Right cardiac atrium (tissue), 5 donors: Measurements from ENCODE around the gene LRRC36. TPM values are rescaled to one million over a fixed set of nuclear protein-coding genes. Genes with fewer than 3 reads are reported as not detected.

Experiments used
- ATAC-seq, 2 donors: fragments of 200-7000 bp; cut with Tn5 transposase; one replicate each; pipeline versions ENCODE4 v1.8.0 to v1.9.1; 2020; ENCODE audit warnings: moderate library complexity in 2 of 2, mild to moderate bottlenecking in 1 of 2
- DNase-seq, 3 donors: peaks; one replicate each; pipeline ENCODE4 v3.0.0-alpha.2; 2020
- H3K27ac ChIP-seq: one replicate; pipeline ENCODE4 v1.5.1; 2013; ENCODE audit warnings: mild to moderate bottlenecking, low read length, control low read depth, moderate library complexity
- H3K27me3 ChIP-seq: one replicate; pipeline ENCODE4 v1.6.1; 2013; ENCODE audit not compliant: control insufficient read depth, insufficient read depth
- H3K4me1 ChIP-seq: one replicate; pipeline ENCODE4 v1.6.1; 2013; ENCODE audit warnings: low read length; ENCODE audit not compliant: control insufficient read depth, insufficient read depth
- H3K4me3 ChIP-seq: one replicate; pipeline ENCODE4 v1.5.1; 2013; ENCODE audit warnings: low read length, control low read depth
- H3K9me3 ChIP-seq: one replicate; pipeline ENCODE4 v1.6.1; 2013; ENCODE audit warnings: low read length; ENCODE audit not compliant: control insufficient read depth
- WGBS: extraction: QIAGEN DNeasy Blood & Tissue Kit; methylation state at CpG from one replicate; pipeline ENCODE4 v1.1.7; 2013; 5-methylcytosine and 5-hydroxymethylcytosine counted together
- intact Hi-C, 4 donors: fragments of 100-400 bp; cut with DNase I; formaldehyde crosslinking; loops; one replicate each; pipeline versions ENCODE4 v1.11.0 to v1.14.0; 2022 to 2023
- polyA plus RNA-seq: library from polyadenylated mRNA; stranded (reverse); fragments of 200-250 nt; gene quantifications from one replicate; pipeline ENCODE4 v1.2.3, GENCODE V29; 2013
- total RNA-seq, 4 donors: library from RNA; stranded (reverse); fragmentation: NEBNext Ultra II Directional; extraction: Animal tissue kit (Norgen Biotek cat#: 25700); gene quantifications; one replicate each; pipeline ENCODE4 v1.2.1, GENCODE V29; 2021
- donor health status: healthy with polysubstance abuse.
- donor health status: DM: no; HTN: yes; CAD: no.
- donor health status: DM: no; HTN: no; CAD: no.
- donor health status: DM: no; HTN: yes; CAD: no; lungs with severe emphysema.
- donor health status: DM: yes; HTN: yes; CAD: no.

LRRC36 gene
- total and polyA plus RNA-seq, 5 donors: 0.11 to 0.42 (median 0.32) TPM

DNA sequence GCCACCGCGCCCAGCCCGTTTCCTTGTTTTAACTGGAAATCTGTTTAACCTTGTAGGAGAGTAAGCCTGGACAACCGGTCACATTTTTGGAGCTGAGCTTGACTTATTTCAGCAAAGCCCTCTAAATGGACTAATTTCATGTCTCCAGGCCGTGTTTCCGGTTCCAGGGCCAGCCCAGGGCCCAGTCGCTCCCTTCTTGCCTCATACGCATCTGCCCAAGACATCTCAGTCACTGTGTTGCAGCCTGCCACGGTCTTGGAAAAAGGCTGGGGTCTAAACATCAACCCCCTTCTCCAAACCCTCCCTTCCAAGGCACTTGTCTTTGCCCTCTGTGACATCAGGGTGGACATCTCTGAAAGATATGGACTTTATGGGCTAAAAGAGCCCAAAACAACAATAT is 28.3 kb upstream of the LRRC36 start:
- Histone ChIP-seq H3K4me1 (peaks cover 4% of the 10 kb centered on the region), H3K27ac (no peak overlapping the region), H3K9me3 (no peaks in the 10 kb centered on the region), H3K4me3 (no peak overlapping the region), H3K27me3 (no peaks in the 10 kb centered on the region)
- DNase-seq (no peak), ATAC-seq (no peak)
- intact Hi-C loops: no loop called here
- WGBS: 94% methylated on average over 9 of the region's 9 CpGs

DNA sequence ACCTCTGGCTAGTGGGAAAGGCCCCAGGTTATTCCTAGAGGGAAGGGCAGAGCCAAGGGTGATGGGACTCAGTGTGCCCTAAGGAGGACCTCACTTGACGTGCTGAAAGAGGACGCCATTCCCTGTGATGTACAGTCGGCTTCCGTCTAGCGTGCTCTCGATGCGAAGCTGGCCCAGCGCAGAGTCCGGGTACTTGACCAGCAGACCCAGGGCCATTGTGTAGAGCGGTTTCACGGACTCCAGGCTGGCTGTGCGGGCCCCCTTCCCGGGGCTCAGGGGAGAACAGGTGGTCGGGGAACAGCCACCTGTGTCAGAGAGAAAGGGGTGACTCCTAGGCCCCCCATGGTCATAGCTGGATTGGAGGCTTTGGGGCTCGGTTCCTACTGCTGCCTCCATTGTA is 27.3 kb upstream of the LRRC36 start:
- Histone ChIP-seq H3K4me1 (peaks cover 4% of the 10 kb centered on the region), H3K27ac (no peak overlapping the region), H3K9me3 (no peaks in the 10 kb centered on the region), H3K27me3 (no peaks in the 10 kb centered on the region), H3K4me3 (no peak overlapping the region)
- 95% methylated on average over 15 of the region's 15 CpGs for WGBS
- ATAC-seq (no peak), DNase-seq (peak in 1 of 3 donors; percentile 37)
- intact Hi-C loops: no loop called here

DNA sequence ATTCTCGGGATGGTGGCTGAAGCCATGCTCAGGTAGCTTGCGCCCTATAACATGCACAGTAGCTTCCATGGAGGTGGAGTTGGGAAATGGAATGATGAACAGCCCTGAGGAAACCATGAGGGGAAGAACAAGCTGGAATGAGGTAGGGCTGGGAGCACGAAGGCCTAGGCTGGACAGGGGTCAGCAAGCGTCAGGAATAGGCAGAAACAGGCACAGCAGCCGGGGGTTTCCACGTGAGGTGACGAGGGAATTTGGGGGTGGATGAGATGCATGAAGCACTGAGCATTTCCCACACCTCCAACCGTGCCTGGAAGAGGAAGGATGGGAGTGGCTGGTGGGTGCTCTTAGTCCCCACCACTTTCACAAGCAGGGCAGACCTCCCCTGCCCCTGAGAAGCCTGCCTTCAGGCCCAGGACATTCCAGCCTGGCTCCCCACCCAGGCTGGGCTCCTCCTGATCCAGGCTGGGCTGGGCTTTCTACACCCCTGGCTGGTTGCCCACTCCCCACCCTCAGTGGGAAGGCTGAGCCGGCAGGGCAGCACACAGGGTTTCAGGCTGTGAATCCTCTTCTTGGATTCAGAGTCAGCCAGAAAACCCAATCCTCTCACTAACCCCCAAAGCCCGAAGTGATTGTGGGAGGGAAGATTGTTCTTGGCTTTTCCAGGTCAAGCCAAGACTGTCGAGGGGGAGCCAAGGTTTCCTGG is 25.4 kb upstream of the LRRC36 start:
- no peak overlapping the region for H3K27ac ChIP-seq
- H3K27me3 ChIP-seq: no peaks in the 10 kb centered on the region
- ATAC-seq (peak; percentile 91 to 95), DNase-seq (peak; percentile 87 to 94 (median 89))
- 61% methylated on average over 11 of the region's 11 CpGs for WGBS
- H3K9me3 ChIP-seq: no peaks in the 10 kb centered on the region
- H3K4me3 ChIP-seq: no peak overlapping the region
- intact Hi-C loops: no loop called here
- H3K4me1 ChIP-seq: peaks cover 4% of the 10 kb centered on the region

DNA sequence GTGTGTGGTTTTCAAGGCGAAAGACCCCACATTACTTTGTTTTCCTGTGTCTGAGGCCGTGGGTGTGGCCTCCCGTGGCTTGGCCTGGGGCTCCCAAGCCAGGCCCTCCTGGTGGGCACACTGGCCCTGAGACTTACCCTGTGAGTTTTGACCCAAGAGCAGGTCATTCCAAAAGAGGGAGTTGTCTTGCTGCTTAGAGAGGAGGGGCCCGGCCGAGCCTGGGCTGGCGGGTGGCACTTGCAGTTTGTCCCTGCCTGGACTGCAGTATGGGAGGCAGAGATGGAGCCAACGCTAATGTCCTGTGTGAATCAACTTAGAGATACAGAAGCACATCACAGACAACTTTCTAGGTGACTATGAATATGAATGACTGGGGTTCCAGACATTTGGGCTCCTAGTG is 24.5 kb upstream of the LRRC36 start:
- intact Hi-C loops: no loop called here
- no peaks in the 10 kb centered on the region for H3K27me3 ChIP-seq
- no peak overlapping the region for H3K4me3 ChIP-seq
- WGBS: 75% methylated on average over 7 of the region's 7 CpGs
- DNase-seq (no peak), ATAC-seq (peak; percentile 18 to 24)
- H3K9me3 ChIP-seq: no peaks in the 10 kb centered on the region
- no peak overlapping the region for H3K27ac ChIP-seq
- H3K4me1 ChIP-seq: peaks cover 4% of the 10 kb centered on the region

DNA sequence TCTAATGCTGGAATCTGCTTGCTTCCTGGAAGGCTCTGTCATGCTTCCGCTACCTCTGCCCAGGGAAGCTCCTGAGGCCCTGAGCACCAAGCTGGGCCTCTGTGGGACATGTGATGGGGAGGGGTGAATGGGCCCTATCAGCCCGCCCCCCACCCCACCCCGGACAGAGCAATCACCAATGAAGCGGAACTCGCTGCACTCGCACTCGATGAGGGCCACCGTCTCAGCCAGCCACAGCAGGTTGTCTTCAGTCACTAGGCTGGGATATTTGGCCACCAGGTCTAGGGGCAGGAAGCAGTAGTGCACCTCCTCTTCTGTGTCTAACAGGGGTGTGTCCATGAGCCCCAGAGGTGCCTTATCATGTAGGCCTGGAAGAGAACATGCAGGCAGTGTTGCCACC is 23.6 kb upstream of the LRRC36 start:
- no peaks in the 10 kb centered on the region for H3K27me3 ChIP-seq
- 81% methylated on average over 8 of the region's 8 CpGs for WGBS

DNA sequence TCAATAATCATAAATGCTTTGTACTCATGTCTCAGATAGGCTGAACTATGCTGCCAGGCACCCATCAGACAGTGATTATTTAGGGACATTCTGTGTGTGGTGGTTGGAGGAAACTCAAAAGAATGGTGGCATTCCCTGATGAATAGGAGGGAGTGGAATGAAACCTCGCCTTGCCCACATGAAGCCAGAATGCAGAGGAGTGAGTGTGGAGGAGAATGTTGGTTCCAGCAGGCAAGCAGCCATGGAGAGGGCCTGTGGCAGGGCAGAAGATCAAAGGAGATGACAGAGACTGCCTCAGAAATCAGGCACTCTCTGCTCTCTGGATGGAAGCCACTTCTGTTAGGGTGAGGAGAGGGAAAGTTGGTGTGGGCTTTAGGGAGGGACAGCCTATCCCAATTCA is 22.6 kb upstream of the LRRC36 start:
- no peaks in the 10 kb centered on the region for H3K27me3 ChIP-seq
- H3K27ac ChIP-seq: no peak overlapping the region
- 58% methylated on average over 1 of the region's 1 CpG for WGBS
- DNase-seq (no peak), ATAC-seq (no peak)
- H3K4me1 ChIP-seq: peaks cover 4% of the 10 kb centered on the region
- intact Hi-C loops: no loop called here
- no peak overlapping the region for H3K4me3 ChIP-seq
- no peaks in the 10 kb centered on the region for H3K9me3 ChIP-seq

More for the DNA sequence above, 23.6 kb upstream of the LRRC36 start:
- ATAC-seq (no peak), DNase-seq (no peak)
- Histone ChIP-seq H3K4me3 (no peak overlapping the region), H3K27ac (no peak overlapping the region), H3K9me3 (no peaks in the 10 kb centered on the region), H3K4me1 (peaks cover 4% of the 10 kb centered on the region)
- intact Hi-C loops: no loop called here

DNA sequence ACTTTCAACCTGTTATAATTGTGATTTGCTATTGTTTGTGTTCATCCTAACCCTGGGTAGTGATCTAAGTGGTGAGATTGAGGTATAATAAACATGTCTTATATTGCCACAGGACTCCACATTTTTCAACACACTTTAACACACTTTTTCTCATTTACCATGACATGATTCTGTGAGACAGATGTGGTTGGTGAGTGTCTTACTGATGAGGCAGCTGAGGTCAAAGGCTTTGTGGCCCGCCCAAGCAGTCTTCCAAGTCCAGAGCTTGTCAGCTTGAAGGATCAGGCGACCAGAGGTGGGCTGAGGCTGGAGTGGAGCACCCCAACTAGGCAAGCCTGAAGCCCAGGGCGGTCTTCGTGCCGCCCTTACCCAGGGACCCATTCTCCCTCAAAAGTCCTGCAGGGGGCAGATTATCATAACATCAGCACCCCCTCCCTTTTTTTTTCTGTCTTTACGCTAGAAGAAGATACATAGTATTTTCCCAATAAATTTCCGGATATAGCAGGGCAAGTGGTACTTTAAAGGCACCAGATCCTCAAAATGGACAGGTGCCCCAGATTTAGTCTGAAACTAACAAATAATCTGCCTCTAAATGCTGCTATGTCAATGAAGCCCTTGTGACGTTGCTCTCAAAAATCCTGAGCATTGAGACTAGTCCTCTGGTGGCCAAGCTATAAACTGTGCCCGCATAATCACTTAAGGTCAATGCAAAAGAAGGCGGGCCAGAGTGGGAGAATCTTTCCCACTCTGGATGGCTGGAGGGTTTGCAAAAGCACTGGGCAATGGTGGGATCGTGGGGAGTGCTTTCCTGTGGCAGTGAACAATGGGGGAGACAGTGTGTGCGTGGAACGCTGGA is 21.2 kb upstream of the LRRC36 start:
- no peaks in the 10 kb centered on the region for H3K27me3 ChIP-seq
- no peak for DNase-seq
- peaks cover 4% of the 10 kb centered on the region for H3K4me1 ChIP-seq
- no peak overlapping the region for H3K27ac ChIP-seq
- intact Hi-C loops: no loop called here
- no peaks in the 10 kb centered on the region for H3K9me3 ChIP-seq
- no peak for ATAC-seq
- WGBS: 88% methylated on average over 13 of the region's 13 CpGs
- H3K4me3 ChIP-seq: no peak overlapping the region

DNA sequence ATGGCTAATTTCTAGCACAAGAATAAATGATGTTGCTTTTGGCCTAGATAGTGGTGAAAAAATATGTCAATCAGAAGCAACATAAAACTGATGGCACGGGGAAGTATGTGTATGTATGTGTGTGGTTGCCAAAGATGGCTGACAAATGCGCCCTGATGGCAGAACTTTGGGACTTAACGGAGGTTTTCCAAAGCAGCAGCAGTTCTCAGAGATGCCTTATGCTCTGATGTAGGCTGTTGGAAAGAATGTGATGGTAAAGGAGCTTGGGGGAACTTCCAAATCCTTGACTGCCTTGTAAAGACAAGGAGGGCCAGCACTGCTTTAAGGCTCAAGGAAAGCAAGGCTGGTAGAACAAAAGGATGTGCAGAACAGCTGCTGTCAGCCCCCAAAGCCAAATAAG is 16.1 kb upstream of the LRRC36 start:
- Histone ChIP-seq H3K27me3 (no peaks in the 10 kb centered on the region), H3K4me3 (no peak overlapping the region), H3K9me3 (no peaks in the 10 kb centered on the region), H3K4me1 (no peaks in the 10 kb centered on the region), H3K27ac (no peak overlapping the region)
- DNase-seq (no peak), ATAC-seq (no peak)
- intact Hi-C loops: no loop called here
- 92% methylated on average over 3 of the region's 3 CpGs for WGBS

DNA sequence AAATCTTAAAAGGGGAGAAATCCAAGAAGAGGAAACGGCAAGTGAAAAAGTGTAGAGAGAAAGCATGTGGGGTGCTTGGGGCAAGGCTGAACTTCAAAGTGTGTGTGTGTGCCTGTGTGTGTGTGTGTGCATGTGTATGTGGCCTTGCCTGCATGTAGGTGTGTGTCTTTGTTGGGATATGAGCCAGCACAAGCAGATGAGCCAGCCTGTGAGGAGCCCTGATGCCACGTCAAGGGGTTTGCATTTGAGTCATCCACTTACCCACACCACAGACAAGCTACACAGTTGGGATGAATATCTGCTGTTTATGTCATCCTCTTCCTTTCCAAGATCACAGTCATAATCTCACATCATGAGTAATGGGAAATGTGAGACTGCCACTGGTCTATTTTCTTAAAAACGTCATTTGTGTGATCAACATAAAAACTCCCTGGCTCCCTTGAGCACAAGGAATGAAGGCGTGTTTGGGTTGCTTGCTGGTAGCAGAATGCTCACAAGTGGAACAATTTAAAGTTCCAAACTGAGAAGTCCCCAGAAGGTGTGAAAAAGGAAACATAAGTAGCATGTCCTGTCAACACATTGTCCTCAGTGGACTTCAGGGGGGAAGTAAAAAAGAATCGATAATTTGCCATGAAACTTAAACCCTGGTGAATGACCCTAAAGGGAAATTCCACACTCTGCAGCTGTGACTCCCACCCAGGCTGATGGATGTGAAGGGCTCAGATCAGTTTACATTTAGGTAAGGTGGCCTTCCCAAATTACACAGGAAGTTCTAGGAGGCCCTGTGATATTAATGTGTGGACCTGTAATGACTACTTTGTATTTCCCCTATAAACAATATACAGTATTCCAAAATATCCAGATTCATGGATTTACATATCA is 14.8 kb upstream of the LRRC36 start:
- H3K27ac ChIP-seq: no peak overlapping the region
- intact Hi-C loops: no loop called here
- ATAC-seq (peak; percentile 85 to 96), DNase-seq (peak in 2 of 3 donors; percentile 57 to 66)
- H3K27me3 ChIP-seq: no peaks in the 10 kb centered on the region
- H3K9me3 ChIP-seq: no peaks in the 10 kb centered on the region
- no peak overlapping the region for H3K4me3 ChIP-seq
- no peaks in the 10 kb centered on the region for H3K4me1 ChIP-seq
- 47% methylated on average over 5 of the region's 5 CpGs for WGBS

DNA sequence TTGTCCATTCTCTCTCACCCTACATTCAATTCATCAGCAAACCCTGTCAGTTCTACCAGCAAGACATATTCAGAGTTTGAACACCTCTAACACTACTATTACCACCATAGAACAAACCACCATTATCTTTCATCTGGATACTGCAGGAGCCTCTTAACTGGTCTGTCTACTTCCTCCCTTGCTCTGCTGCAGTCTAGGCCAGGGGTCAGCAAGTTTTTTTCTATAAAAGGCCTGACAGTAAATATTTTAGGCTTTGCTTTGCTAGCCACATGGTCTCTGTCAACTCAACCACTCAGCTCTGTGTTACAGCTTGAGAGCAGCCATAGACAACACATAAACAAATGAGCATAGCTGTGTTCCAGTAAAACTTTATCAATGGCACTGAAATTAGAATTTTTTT is 13.9 kb upstream of the LRRC36 start:
- no peak overlapping the region for H3K4me3 ChIP-seq
- H3K9me3 ChIP-seq: no peaks in the 10 kb centered on the region
- H3K27me3 ChIP-seq: no peaks in the 10 kb centered on the region
- H3K27ac ChIP-seq: no peak overlapping the region
- ATAC-seq: no peak
- intact Hi-C loops: no loop called here
- H3K4me1 ChIP-seq: no peaks in the 10 kb centered on the region
- DNase-seq: no peak

DNA sequence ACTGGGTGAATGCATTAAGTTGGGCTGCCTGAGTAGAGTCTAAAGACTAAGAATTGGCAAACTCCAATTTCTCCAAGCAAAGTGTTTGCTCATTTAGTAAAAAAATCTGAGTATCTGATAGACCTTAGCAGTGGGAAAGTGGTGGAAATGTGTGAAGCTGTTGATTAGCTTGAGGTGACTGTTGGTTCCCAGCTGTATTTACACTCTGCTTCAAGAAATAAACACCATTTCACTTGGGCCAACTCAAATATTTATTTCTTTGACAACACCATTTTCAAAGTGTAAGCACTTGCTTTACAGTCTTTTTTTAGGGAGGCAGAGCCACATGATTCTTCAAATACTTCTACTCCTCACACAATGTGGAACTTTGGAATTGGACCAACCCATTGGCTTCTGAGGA is 8.8 kb upstream of the LRRC36 start:
- ATAC-seq (no peak), DNase-seq (no peak)
- H3K4me1 ChIP-seq: no peaks in the 10 kb centered on the region
- no peaks in the 10 kb centered on the region for H3K9me3 ChIP-seq
- intact Hi-C loops: no loop called here
- H3K27me3 ChIP-seq: no peaks in the 10 kb centered on the region
- no peak overlapping the region for H3K27ac ChIP-seq
- H3K4me3 ChIP-seq: no peak overlapping the region
